ENCODE measurements around the gene CHAD.

GRCh38 chr17:50517504-50518383, 49.1 kb upstream of the CHAD start:
- TF ChIP-seq POLR2A (IDR thresholded peaks at IDR 0.05; ENCODE audit: low read depth, low read length) (no peak), CTCF (IDR thresholded peaks at IDR 0.05; ENCODE audit: extremely low read depth in 1 of 2, insufficient read depth in 1 of 2, low read depth in 1 of 2, low read length in 2 of 2) (no peak), EZH2 (IDR thresholded peaks at IDR 0.05; ENCODE audit: borderline replicate concordance, low read depth, low read length, severe bottlenecking) (no peak), MYC (IDR thresholded peaks at IDR 0.05; ENCODE audit: low read depth, low read length) (no peak), POLR2AphosphoS5 (IDR thresholded peaks at IDR 0.05; ENCODE audit: insufficient read depth, low read depth, low read length) (no peak), MAX (IDR thresholded peaks at IDR 0.05; ENCODE audit: insufficient read depth, insufficient read length) (no peak), JUN (IDR thresholded peaks at IDR 0.05; ENCODE audit: borderline replicate concordance, insufficient read depth, insufficient read length, low read depth) (no peak), FOS (IDR thresholded peaks at IDR 0.05; ENCODE audit: borderline replicate concordance, insufficient read depth, low read length) (no peak)
